Loucy (cell line): Measurements from ENCODE around the gene PAEP.

ENCODE experiments used
- H2AFZ ChIP-seq: fragments of 200-600 bp; sonication (generic); 2 replicates; pipeline ENCODE4 v1.6.0; 2016; ENCODE audit warnings: antibody characterized with exemption, mild to moderate bottlenecking, low read length, moderate library complexity
- H3F3A ChIP-seq: fragments of 200-600 bp; 2 replicates; pipeline ENCODE4 v1.6.0; 2016; ENCODE audit warnings: antibody characterized with exemption, low read depth, mild to moderate bottlenecking
- H3K27me3 ChIP-seq: fragments of 200-600 bp; sonication (generic); 2 replicates; pipeline ENCODE4 v1.6.1; 2014; ENCODE audit warnings: low read length, mild to moderate bottlenecking; ENCODE audit not compliant: insufficient read depth, poor library complexity, severe bottlenecking
- H3K36me3 ChIP-seq: fragments of 200-600 bp; sonication (generic); 2 replicates; pipeline ENCODE4 v1.6.1; 2016; ENCODE audit warnings: low read length; ENCODE audit not compliant: insufficient read depth
- H3K4me1 ChIP-seq: fragments of 200-600 bp; sonication (generic); 2 replicates; pipeline ENCODE4 v1.5.1; 2014; ENCODE audit warnings: low read length, mild to moderate bottlenecking; ENCODE audit not compliant: insufficient read depth, poor library complexity, severe bottlenecking
- H3K4me2 ChIP-seq: fragments of 200-600 bp; sonication (generic); 2 replicates; pipeline ENCODE4 v1.6.0; 2014; ENCODE audit warnings: antibody characterized with exemption, low read length, low read depth, mild to moderate bottlenecking; ENCODE audit not compliant: poor library complexity, severe bottlenecking
- H3K4me3 ChIP-seq: fragments of 200-600 bp; sonication (generic); 2 replicates; pipeline ENCODE4 v1.5.1; 2014; ENCODE audit warnings: low read length, mild to moderate bottlenecking, mixed read lengths; ENCODE audit not compliant: poor library complexity, severe bottlenecking
- H3K79me2 ChIP-seq: fragments of 200-600 bp; sonication (generic); 2 replicates; pipeline ENCODE4 v1.6.1; 2014; ENCODE audit warnings: low read length; ENCODE audit not compliant: insufficient read depth
- H3K9ac ChIP-seq: fragments of 200-600 bp; sonication (generic); 2 replicates; pipeline ENCODE4 v1.6.0; 2014; ENCODE audit warnings: mild to moderate bottlenecking, low read depth, low read length, moderate library complexity; ENCODE audit not compliant: poor library complexity, severe bottlenecking
- H3K9me2 ChIP-seq: fragments of 200-600 bp; sonication (generic); replicated peaks from 2 replicates; pipeline ENCODE4 v1.6.1; 2016; ENCODE audit warnings: low read depth, low read length, mixed read lengths
- H3K9me3 ChIP-seq: fragments of 200-600 bp; sonication (generic); 2 replicates; pipeline ENCODE4 v1.6.1; 2014; ENCODE audit warnings: mild to moderate bottlenecking, antibody characterized with exemption, low read length, low read depth; ENCODE audit not compliant: insufficient read depth
- H4K20me1 ChIP-seq: fragments of 200-600 bp; sonication (generic); 2 replicates; pipeline ENCODE4 v1.6.0; 2014; ENCODE audit warnings: antibody characterized with exemption, low read length, mild to moderate bottlenecking; ENCODE audit not compliant: insufficient read depth, poor library complexity, severe bottlenecking
- CTCF ChIP-seq: fragments of 200-600 bp; sonication (generic); conservative IDR thresholded peaks from 2 replicates; pipeline ENCODE4 v1.5.1; 2014; ENCODE audit warnings: mild to moderate bottlenecking, antibody characterized with exemption, low read length
- EZH2phosphoT487 ChIP-seq: fragments of 200-600 bp; IDR thresholded peaks from 2 replicates; pipeline ENCODE4 v1.6.1; 2018; ENCODE audit warnings: antibody characterized with exemption, mild to moderate bottlenecking, moderate library complexity, borderline replicate concordance

Gene PAEP

GRCh38 chr9:135579356-135579755 is 17.8 kb downstream of the PAEP start:
- no peaks in the 10 kb centered on the region for H3K27me3 ChIP-seq

GRCh38 chr9:135579889-135580660 is 18.5 kb downstream of the PAEP start:
- TF ChIP-seq EZH2phosphoT487 (no peak), CTCF (no peak)

More at GRCh38 chr9:135579356-135579755, 17.8 kb downstream of the PAEP start:
- no peak overlapping the region for H2AFZ ChIP-seq
- H3K4me2 ChIP-seq: no peak overlapping the region
- H3K9me2 ChIP-seq: no peaks in the 10 kb centered on the region
- no peaks in the 10 kb centered on the region for H3K36me3 ChIP-seq
- no peaks in the 10 kb centered on the region for H3K4me1 ChIP-seq
- H3F3A ChIP-seq: no peaks in the 10 kb centered on the region
- H4K20me1 ChIP-seq: no peaks in the 10 kb centered on the region
- no peaks in the 10 kb centered on the region for H3K79me2 ChIP-seq
- no peak for TF ChIP-seq EZH2phosphoT487
- TF ChIP-seq CTCF: no peak
- H3K4me3 ChIP-seq: no peak overlapping the region
- H3K9me3 ChIP-seq: peaks cover 6% of the 10 kb centered on the region; the same call in 1 of the 2 replicates
- H3K9ac ChIP-seq: no peak overlapping the region

GRCh38 chr9:135580664-135581380 is 19.3 kb downstream of the PAEP start:
- Histone ChIP-seq H3K4me3 (no peak overlapping the region), H3K36me3 (no peaks in the 10 kb centered on the region), H3K9me3 (peaks cover 6% of the 10 kb centered on the region; the same call in 1 of the 2 replicates), H3K27me3 (no peaks in the 10 kb centered on the region), H3K4me1 (no peaks in the 10 kb centered on the region), H3K79me2 (no peaks in the 10 kb centered on the region), H4K20me1 (no peaks in the 10 kb centered on the region), H3K4me2 (no peak overlapping the region), H3K9ac (no peak overlapping the region), H3K9me2 (no peaks in the 10 kb centered on the region), H2AFZ (no peak overlapping the region), H3F3A (no peaks in the 10 kb centered on the region)
- TF ChIP-seq EZH2phosphoT487 (no peak), CTCF (no peak)

More at GRCh38 chr9:135579889-135580660, 18.5 kb downstream of the PAEP start:
- Histone ChIP-seq H3K36me3 (no peaks in the 10 kb centered on the region), H3K79me2 (no peaks in the 10 kb centered on the region), H3K9me3 (peaks cover 6% of the 10 kb centered on the region; the same call in 1 of the 2 replicates), H3K4me1 (no peaks in the 10 kb centered on the region), H3F3A (no peaks in the 10 kb centered on the region), H2AFZ (no peak overlapping the region), H3K4me2 (no peak overlapping the region), H4K20me1 (no peaks in the 10 kb centered on the region), H3K27me3 (no peaks in the 10 kb centered on the region), H3K4me3 (no peak overlapping the region), H3K9me2 (no peaks in the 10 kb centered on the region), H3K9ac (no peak overlapping the region)
